ENCODE measurements around the gene TMEM131.

Gene TMEM131

GRCh38 chr2:97992836-97993825 is 2.6 kb downstream of the TMEM131 start:
- FAIRE-seq (no peak), DNase-seq (ENCODE audit: low spot score) (no peak)

DNA sequence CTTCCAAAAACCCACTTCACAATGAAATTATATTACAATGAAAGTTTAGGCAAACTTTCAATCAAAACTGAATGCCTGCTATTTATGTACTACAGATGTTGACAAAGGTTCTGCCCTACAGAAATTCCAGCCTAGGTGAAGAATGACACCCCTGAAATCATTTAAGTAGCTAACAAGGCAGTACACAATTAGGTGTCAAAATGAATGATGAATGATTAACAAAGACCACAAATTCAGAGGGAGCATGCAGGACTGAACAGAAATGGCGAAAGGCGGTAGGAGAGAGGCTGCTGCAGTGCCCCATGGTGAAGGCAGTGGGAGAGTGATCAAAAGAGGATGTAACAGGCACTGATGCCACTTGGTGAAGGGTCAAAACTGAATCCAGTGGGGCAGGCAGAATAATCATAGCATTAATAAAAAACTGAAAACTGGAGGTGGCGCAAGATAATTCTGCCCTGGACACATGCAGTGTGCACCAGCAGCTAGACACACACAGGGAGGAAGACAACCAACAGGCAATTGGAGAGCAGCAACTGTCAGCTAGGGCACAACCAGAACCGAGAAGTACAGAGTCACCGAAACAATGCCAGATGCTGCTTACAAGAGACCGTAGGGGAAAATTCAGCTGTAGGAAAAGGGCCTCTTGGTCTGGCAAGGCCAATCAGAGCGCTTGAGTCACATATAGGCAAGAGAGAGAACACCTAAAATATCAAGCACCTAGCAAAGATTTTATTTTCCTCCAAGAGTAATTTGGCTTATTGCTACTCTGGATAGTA is 4.5 kb downstream of the TMEM131 start:
- DNase-seq (ENCODE audit: low spot score), result no peak
- no peak for FAIRE-seq

DNA sequence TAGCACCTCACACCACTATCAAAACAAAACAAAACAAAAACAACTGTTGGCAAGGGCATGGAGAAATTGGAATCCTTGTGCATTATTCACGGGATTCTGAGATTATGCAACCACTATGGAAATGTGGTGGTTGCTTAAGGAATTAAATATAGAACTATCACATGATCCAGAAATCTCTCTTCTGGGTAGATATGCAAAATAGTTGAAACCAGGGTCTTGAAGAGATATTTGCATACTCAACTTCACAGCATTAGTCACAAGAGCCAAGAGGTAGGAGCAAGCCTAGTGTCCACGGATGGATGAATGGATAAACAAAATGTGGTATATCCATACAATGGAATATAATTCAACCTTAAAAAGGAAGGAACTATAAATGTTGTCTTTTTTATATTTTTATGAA is 7.0 kb downstream of the TMEM131 start:
- DNase-seq (ENCODE audit: low spot score), result no peak
- no peak for FAIRE-seq

GRCh38 chr2:97985998-97986397 is 9.8 kb downstream of the TMEM131 start:
- DNase-seq (ENCODE audit: low spot score), result no peak
- FAIRE-seq, result no peak

GRCh38 chr2:97983698-97984097 is 12.1 kb downstream of the TMEM131 start:
- FAIRE-seq, result no peak
- DNase-seq (ENCODE audit: low spot score), result no peak

- no peak for DNase-seq (ENCODE audit: low spot score)
- FAIRE-seq, result no peak
Observed at GRCh38 chr2:97983134-97983533, 12.6 kb downstream of the TMEM131 start.

DNA sequence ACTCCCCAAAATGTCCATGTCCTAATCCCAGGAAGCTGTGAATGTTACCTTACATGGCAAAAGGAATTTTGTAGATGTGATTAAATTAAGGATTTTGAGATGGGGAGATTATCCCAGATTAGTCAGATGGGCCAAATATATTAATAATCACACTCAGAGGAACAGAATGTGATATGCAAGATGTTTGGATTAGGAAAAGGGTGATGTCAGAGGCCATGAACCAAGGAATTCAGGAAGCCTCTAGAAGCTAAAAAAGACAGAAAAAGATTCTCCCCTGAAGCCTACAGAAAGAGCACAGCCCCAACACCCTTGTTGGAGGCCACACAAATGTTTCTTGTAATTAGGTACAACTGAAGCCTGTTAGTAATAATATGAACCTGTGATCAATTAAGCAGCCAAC is 13.1 kb downstream of the TMEM131 start:
- FAIRE-seq (no peak), DNase-seq (ENCODE audit: low spot score) (no peak)

GRCh38 chr2:97981961-97982360 is 13.8 kb downstream of the TMEM131 start:
- DNase-seq (ENCODE audit: low spot score) (no peak), FAIRE-seq (no peak)

DNA sequence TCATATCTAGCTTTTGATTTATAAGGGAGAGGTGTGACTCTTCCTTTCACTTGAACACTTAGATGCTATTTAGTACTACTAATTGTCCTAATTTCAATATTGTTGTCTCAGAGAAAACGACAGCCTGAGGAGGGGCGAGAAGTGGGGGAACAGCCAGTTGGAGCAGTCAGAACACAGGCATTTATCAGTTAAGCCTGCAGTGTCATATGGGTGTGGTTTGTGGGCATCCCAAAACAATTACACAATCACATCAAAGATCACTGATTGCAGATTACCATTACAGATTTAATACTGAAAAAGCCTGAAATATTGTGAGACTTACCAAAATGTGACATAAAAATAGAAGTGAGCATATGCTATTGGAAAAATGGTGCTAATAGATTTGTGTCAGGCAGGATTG is 15.8 kb downstream of the TMEM131 start:
- no peak for FAIRE-seq
- no peak for DNase-seq (ENCODE audit: low spot score)

DNA sequence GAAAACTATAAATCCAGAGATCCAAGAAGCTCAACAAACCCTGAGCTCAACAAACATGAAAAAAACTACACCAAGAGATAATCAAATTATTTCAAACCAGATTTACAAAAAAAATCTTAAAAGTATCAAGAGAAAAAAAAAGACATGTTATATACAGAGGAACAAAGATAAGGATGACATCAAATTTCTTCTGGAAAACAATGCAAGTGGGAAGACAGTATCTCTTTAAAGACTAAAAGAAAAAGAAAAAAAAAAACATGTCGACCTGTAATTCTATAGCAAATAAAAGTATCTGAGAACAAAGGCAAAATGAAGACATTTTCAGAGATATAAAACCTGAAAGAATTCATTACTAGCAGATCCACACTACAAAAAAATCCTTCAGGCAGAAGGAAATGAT is 21.3 kb downstream of the TMEM131 start:
- FAIRE-seq (no peak), DNase-seq (ENCODE audit: low spot score) (no peak)

- DNase-seq (ENCODE audit: low spot score) (no peak), FAIRE-seq (no peak)
Observed at GRCh38 chr2:97970293-97971060, 25.3 kb downstream of the TMEM131 start.

DNA sequence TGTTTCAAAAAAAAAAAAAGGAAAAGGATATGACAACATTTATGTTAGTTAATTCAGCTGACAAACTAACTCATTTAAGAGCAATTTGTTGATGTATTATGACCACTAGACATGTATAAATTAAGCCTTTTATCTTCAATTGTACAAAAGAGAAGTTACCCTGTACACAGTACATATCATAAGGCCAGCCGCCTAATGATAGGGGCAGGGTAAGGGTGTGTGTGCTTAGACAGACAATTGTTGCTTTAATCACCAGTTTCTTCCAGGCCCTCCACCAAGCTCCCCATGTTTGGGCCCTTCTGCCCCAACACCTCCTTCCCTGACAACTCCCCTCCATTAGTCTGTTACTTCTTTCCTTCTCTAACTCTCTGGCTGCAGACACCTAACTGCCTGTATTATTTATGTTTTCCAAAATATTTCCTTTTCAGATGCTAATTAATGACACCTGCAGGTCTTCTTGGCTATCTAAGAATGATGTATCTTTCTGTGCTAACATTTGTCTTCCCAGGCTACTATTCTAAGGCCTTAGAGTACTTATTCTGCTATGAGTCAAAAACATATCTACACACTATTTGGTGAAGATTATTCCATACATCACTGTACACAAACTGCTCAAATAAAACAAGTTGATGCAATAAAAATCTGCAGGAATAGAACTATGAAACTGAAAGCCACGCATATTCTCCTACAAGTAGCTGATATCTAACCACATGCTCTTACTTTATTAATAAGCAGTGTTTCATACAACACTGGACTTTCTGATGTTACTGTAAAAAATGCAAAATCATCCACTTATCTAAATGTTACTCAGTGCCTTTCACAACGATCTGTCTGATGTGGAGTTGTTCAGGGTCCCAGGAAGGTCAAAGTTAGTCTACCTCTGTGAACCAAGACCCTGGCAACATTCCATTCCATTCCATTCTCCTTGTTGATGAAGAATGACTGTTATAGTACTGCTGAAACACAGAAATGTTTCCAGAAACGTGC is 26.4 kb downstream of the TMEM131 start:
- FAIRE-seq, result no peak
- no peak for DNase-seq (ENCODE audit: low spot score)

DNA sequence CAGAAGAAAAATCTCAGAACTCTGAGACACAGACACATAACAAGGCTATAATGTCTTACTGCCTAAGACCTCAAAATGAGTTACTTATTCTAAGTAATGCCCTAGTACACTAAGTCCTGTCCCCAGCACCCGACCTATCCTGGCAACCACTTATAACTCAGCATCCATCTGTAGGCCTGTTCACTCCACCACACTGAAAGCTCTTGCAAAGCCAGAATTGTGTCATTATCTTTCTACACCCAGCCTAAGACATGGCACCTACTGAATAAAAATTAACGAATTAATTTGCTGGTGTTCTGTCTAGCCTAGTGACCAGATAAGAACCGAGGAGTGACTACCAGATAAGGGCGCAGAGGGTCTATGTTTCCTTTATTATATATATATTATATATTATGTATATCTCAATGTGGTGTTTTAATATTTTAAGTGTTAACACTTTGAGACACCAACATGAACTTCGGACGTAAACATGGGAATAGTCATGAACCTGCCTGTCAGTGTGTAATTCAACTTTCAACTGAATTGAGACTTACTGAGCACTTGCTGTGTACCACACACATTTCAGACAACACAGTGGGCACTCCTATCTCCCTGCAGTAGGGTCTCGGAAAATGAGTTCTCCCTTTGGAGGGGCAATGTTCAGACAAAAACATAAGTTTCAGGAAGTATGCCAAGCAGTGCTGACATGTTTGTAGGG is 27.7 kb downstream of the TMEM131 start:
- FAIRE-seq (no peak), DNase-seq (ENCODE audit: low spot score) (no peak)

DNA sequence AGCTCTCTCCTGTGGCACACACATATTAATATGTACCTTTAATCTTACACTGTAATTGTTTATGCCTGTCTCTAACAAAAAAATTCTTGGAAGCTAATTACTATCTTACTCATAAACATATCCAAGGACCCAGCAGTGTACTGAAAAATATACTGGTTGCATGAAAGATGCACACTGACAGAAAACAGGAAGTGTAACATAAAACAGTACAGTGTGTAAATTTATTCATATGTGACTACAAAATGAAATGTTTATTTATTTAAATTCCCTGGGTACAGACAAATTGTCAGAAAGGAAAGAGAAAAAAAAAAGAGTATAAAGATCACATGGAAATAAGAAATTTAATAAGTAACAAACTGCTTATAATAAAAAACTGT is 28.5 kb downstream of the TMEM131 start:
- DNase-seq (ENCODE audit: low spot score) (no peak), FAIRE-seq (no peak)

GRCh38 chr2:97966545-97967215 is 29.1 kb downstream of the TMEM131 start:
- DNase-seq (ENCODE audit: low spot score), result no peak
- no peak for FAIRE-seq

DNA sequence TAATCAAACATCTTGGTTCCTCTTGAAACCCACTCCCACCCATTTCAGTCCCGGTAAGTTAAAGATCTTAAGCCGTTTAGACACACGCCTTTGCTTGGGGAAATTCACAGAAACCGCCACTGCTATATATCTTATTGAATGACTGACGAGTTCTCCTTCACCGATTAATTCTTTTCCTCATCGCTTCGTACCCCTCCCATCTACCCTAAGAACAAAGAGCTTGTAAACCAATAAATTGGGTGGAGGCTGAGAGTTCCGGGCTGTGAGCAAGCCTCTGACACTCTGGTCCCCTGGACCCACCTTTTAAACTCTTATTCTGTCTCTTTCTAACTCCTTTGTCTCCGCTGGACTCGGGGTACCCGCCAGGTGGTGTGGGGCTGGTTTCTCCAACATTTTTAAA is 30.6 kb downstream of the TMEM131 start:
- FAIRE-seq (no peak), DNase-seq (ENCODE audit: low spot score) (no peak)

DNA sequence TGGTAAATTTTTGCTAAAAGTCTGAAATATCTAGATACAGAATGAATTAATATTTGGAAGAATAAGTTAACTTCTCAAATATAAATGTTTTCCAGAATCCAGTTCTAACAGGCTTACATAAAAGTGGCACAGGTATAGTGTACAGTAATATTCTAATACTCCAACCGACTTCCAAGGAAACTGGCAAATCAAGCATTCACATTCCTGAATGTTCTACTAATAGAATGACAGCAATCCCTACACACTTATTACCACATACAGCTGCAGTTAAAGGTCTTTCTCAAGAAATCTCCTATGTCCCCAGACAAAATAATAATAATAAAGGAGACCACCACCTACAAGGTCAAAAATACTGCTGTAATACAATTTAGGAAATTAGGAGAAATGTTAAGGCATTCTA is 31.9 kb downstream of the TMEM131 start:
- FAIRE-seq (no peak), DNase-seq (ENCODE audit: low spot score) (no peak)

- DNase-seq (ENCODE audit: low spot score), result no peak
- FAIRE-seq, result no peak
Observed at GRCh38 chr2:97963079-97963406, 32.7 kb downstream of the TMEM131 start.

- FAIRE-seq, result no peak
- DNase-seq (ENCODE audit: low spot score), result no peak
Observed at GRCh38 chr2:97961534-97961933, 34.2 kb downstream of the TMEM131 start.

GRCh38 chr2:97958184-97958583 is 37.6 kb downstream of the TMEM131 start:
- DNase-seq (ENCODE audit: low spot score) (no peak), FAIRE-seq (no peak)

Measured in urothelium cell line (cell line).